Suppressor macrophage treated with lipopolysaccharide for 4 hours (primary cell): ENCODE measurements around the gene AGO1.
"Not testable (repeated sequence)": the region's sequence is repeated elsewhere in the genome, so short reads cannot be mapped to it uniquely, and the experiment has no call there.

Experiments
- DNase-seq: peaks from one replicate; pipeline ENCODE4 v3.0.0-alpha.2; 2020

The AGO1 gene

DNA sequence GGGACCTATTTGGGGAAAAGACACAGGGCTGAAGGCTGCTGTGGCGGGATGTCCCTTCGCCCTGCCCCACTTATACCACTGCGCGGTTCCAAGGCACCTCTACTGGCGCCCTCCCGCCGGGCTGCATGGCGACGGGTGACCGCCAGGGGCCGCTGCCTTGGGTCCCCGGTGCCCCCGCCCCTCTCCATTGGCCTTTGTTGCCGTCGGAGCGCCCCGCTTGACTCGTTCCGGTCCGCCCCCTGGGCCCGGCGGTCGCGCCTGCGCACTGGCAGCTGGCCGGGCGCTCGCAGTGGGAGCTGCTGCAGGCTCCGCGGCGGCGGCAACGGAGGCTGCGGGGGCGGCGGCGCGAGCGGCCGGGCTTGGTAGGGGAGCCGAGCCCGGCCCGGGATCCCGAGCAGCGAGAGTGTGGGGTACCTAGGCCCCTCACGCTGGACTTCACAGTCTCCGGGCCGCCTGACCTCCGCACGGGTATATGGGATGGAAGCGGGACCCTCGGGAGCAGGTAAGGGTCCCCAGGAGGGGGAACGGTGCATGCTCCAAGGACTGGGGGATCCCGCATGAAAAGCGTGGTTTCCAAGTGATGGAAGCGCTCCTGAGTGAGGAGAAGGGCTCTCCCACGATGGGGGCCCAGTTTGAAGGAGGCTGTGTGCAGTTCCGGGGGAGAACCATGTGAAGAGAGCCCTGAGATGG is at the start of gene AGO1:
TSS of gene AGO1 (plus strand) at position 265 of the 690 bp plus-strand sequence. CDS start at position 478, 213 bp downstream.
- peak; percentile 98 for DNase-seq

DNA sequence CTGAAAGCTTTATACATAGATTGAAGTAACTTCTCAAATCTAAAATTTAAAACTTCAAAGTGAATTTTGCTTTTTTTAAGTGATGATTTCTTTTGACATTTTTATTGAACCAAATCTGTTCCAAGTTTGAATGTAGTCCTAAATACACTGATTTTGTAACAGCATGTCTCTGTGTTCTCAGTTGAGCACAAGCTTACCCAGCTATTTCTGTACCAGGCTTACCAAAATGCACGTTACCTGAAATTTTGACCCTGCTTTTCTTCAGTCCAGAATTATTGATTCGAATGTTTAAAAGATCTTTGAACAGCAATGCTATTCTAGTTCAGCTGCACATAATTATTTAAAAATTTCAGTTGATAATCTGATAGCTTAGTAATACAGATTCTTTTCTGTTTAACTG is 49.6 kb upstream of the AGO1 start:
- DNase-seq: no peak

DNA sequence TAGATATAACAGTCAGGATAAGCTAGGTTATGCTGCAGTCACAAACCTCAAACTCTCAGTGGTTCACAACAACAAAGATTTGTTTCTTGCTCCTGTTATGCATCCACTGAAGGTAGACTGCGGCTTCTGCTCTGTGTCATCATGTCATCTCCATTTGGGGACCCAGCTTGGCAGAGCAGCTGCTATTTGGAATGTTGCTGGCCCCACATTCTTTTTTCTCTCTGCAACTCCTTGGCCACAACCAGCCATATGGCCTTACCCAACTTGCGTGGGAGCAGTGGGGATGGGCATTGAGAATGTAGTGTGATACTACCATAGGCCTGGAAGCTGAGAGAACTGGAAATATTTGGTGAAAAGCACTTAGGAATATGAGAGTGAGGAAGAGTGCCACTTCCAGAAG is 48.8 kb upstream of the AGO1 start:
- DNase-seq: no peak

DNA sequence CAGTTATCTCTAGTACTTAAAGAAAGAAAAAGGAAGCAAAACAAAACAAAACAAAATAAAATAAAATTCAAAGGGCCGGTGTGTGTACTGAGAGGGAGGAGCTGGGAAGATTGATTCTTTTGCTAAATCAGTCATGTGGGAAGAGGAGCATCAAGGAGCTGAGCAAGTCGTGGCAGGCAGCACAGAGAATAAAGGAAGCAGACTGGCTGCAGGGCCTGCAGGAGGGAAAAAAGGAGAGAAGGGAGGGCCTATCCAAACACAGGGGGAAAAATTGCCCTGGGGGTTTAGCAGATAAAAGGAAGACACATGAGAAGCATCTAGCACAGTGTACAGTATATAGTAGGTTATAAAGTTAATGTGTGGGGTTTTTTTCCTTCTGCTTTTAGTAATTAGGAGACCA is 47.6 kb upstream of the AGO1 start:
- no peak for DNase-seq

DNA sequence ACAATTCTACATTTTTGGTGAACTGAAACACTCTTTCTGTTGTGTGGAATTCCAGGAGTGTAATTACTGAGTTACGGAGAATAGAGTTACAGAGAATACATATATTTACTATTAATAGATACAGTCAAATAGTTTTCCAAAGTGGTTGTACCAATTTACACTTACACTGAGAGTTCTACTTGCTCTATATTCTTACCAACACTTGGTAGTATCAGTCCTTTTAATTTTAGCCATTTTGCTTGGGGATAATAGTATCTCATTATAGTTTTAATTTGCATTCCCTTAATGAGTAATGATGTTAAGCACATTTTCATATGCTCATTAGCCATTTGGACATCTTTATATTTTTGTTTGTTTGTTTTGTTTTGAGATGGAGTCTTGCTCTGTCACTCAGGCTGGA is 46.3 kb upstream of the AGO1 start:
- no peak for DNase-seq

DNA sequence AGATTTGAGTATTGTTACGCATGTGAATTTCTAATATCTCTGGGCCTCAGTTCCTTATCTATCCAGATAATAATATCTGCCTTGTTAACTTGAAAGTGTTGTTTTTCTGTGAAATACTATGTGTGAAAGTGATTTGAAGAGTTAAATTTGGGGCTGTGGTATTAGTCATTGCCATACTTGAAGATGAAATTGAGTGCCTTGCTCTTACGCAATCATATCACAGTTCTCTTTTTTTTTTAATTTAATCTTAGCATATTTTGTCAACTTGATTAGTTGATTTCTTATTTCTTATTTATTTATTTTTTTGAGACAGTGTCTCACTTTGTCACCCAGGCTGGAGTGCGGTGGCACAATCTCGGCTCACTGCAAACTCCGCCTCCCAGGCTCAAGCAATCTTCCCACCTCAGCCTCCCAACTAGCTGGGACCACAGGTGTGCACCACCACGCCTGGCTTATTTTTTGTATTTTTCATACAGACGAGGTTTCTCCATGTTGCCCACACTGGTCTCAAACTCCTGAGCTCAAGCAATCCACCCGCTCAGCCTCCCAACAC is 44.2 kb upstream of the AGO1 start:
- DNase-seq: peak; percentile 71

DNA sequence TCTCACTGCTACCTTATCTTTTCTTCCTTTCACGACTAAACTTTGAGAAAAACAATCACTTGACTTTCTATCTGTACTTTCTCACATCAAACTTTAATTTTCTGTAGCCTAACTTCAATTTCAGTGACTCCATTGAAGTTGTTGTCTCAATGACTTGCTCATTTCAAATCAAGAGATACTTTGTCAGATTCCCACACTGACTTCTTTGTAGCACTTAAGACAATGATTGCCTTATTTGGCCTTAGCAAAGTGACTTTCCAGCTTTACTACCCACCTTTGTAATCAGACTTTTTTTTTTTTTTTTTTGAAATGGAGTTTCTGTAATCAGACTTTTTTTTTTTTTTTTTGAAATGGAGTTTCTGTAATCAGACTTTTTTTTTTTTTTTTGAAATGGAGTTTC is 38.2 kb upstream of the AGO1 start:
- DNase-seq: no peak

DNA sequence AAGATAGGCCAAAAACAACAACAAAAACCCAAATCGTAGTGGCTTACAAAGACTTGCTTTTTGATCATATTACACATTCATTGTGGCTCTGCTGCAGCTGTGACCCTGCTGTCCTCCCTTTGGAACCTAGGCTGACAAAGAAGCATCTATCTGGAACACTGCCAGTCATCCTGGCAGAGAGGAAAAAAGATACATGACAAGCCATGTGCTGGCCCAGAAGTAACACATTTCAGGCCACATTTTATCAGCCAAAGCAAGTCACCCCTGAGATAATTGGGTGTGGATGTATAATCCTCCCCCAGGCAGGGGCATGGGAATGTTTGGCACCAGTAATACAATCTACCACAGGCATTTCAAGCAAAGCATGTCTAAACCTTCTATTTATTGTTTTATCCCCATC is 37.2 kb upstream of the AGO1 start:
- no peak for DNase-seq

DNA sequence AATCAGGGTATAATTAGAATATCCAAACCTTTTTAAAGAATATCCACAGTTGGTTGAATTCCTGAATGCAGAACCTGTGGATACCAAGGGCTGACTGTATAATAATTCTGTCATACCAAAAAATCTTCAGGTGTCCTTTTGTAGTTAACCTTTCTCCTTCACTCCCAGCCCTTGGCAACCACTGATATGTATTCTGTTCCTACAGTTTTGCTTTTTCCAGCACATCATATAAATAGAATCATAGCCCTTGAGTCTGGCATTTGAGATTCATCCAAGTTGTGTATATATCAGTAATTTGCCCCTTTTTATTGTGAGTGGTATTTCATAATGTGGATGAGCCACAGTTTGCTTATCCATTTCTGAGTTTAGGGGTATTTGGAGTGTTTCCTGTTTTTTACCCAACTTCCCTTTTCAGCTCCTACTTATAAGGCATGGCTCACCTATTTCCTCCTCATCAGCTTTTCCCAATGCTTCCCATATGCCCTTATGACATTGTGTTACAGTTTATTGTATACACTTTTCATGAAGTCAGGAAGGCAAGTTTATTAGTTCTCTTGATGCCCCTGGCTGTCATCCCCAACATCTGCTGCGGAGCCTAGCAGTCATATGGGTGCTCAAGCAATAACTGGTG is 35.0 kb upstream of the AGO1 start:
- DNase-seq: peak; percentile 59

DNA sequence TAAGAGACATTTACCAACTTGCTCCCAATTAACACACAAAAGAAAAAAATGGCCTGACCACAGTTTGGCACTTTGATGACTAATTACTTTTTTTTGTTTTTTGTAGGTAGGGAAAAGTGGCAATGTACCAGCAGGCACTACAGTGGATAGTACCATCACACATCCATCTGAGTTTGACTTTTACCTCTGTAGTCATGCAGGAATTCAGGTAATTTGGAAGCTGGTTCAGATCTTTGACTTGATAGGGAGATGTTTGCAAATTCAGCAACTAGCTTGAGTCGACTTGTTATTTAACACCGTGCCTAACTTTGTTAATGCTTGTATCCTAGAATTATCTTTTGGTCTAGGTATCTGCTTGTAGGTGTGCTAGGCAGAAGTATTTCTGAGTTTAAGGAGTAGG is 33.0 kb upstream of the AGO1 start:
- DNase-seq: no peak

DNA sequence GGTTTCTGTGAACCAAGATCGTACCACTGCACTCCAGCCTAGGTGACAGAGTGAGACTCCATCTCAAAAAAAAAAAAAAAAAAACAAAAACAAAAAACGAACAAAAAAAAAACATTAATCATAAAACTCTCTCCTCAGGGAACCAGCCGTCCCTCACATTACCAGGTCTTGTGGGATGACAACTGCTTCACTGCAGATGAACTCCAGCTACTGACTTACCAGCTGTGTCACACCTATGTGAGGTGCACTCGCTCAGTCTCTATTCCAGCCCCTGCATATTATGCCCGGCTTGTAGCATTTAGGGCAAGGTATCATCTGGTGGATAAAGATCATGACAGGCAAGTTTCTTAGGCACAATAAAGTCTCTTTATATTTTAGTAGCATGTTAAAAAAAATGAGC is 32.3 kb upstream of the AGO1 start:
- no peak for DNase-seq

DNA sequence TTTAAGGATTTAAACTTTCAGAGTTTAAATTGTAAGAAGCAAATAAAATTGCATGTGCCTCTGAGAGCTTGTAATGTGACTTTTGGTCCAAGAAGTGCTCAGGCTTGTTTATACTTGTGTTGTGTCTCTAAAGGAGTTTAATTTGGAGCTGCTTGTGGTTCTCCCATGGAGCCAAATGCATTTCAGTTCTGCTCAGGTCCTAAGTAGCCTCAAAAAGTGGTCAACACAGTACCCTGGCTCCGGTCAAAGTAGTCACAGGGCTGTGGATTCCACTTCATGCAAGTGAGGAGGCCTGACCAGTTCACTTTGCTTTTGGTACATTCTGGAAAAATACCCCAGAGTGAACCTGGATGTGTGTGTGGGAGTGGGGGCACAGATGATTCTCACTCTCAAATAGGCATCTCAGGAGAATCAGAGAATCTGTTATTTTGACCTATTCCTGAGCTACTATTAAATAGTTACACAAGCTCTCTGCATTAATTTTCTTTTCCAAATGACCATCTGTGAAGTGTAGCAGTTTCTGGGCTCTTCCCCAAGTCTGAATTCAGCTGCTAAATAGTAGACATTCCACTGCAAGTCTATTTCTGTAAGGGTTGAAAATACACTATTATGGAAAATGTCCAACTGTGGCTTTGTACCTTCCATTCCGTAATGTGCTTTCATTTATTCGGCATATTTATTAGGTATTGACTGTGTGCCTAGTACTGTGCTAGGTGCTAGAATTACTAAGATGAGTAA is 31.7 kb upstream of the AGO1 start:
- DNase-seq: no peak

DNA sequence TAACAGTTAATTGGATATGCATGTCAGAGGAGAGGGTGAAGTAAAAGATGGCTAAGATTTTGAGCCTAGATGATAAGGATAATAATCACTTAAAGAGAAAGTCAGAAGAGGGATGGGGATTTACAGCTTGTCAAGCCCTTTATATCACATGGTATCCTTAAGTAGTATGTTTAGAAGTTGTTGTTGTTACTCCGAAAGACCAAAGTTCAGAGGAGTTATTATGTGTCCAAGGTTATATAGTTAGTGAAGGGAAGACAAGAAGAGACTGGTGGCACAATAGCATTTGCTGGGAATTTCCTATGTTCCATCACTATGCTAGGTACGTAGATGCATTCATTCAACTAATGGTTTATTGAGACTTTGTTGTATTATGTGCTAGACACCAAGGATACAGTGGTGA is 30.8 kb upstream of the AGO1 start:
- DNase-seq: no peak

DNA sequence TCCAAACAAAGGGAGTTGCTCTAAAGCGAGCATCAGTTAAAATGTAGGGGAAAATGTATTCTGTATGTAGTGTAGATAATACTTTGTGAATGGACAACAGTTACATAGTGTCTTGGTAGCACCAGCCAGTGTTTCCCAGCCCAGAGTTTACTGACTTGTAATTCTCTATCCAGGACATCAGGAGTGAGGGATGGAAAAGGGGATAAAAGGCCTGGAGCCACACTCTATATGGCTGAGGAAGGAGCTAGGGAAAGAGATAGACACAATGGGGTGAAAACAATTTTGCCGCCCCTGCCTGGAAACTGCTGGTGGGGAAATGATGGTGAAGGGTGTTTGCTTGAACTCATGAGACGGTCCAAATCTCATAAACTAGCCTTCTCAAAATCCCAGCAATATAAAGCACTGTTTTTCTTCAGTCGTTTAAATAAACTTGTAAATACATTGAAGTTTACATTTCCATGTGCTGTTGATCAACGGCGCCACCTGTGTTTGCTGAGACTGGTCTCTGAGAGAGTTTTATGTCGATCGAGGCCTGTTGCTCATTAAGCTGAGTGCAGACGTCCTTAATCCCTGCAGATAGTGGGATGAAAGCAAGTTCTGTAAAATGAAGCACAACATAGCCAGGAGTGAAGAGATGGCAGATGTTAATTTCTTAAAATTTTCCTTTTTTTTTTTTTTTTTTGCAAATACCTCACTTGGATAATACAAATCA is 27.9 kb upstream of the AGO1 start:
- no peak for DNase-seq

DNA sequence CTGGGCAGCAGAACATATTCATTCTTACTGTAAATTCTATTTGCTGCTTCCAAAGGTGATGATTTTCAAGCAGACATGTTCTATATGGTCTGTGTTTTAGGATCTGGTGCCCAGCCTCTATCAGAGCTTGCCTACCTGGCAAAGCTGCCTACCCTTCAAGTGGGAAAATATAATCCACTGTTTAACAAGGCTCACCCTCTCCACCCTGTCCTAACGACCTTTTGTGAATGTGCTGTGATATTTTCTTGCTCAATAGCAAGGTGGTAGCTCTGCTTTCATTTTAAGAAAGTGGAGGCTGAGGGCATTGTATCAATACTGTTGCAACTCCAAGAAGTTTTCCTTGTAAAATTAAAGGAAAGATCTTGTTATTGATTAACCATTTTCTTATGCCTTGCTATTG is 26.0 kb upstream of the AGO1 start:
- DNase-seq: no peak

DNA sequence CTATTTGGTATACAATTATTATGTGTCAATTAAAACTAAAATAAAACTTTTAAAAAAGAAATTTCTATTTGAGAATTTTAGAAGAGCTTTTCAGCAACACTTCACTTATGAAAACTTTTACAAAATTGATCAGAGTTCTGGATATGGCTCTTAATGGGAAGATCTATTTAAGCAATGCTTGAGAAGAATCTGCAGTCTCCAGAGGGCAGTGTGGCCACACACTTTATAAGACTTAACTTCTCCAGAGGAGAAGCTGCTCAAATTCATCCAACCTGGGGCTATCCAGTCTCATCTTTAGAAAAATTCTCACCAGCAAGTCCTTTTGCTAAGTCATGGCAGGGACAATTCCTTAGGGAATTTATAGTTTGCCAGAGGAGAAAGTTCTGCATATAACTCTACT is 25.2 kb upstream of the AGO1 start:
- peak; percentile 50 for DNase-seq

DNA sequence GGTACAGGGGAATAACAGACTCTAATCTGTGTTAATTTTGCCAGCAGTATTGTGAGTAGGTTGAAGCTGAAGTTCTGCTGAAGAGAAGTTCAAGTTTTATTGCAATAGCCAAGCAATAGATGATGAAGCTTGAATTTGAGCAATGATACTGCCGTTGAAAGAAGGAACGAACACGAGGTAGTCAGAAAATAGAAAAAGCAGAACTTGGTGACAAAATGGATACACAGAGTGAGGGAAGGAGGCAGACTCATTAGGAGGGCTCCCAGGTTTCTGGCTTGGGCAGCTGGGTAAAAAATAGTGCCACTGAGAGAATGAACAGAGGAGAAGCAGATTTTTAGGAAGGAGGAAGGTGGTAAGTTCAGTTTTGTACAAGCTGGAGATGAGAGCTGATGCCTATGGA is 22.3 kb upstream of the AGO1 start:
- peak; percentile 75 for DNase-seq

DNA sequence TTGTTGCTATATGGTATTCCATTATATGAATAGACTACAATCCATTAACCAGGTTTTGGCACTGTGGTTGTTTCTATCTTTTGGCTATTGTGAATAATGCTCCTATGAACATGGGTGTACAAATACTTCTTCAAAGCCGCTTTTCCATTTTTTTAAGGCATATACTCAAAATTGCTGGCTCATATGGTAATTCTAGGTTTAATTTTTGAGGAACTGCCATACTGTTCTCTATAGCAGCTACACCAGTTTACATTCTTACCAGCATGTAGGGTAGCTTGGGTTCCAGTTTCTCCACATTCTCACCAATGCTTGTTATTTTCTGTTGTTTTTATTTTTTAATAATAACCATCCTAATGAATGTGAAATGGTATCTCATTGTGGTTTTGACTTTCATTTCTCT is 19.9 kb upstream of the AGO1 start:
- no peak for DNase-seq

DNA sequence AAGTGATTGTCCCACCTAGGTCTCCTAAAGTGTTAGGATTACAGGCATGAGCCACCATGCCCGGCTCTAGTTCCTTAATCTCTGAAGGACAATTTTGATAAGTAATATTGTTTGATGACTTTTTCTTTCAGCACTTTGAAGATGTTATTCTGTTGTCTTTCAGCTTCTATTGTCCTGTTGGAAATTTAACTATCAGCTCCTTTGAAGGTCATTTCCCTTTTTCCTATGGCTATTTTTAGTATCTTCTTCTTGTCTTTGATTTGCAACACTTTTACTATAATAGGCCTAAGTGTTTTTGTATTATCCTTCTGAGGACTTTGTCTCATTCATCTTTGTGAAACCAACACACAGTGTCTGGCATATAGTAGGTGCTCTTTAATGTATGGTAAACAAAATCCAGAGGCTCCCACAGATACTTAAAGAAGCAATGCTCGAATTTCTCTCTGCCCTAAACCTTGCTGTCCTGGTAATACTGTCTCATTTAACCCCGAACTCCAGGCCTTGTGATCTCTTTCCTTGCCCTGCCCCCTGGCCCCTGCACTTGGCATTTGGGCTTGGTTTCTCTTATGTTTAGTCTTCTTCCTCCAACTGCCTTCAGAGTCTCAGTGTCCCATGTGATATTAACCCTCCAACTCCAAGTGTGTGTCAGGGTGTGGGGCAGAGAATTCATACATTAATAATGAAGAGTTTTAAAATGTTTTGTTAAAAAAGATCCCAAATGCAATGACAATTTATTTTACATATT is 19.0 kb upstream of the AGO1 start:
- peak; percentile 51 for DNase-seq

DNA sequence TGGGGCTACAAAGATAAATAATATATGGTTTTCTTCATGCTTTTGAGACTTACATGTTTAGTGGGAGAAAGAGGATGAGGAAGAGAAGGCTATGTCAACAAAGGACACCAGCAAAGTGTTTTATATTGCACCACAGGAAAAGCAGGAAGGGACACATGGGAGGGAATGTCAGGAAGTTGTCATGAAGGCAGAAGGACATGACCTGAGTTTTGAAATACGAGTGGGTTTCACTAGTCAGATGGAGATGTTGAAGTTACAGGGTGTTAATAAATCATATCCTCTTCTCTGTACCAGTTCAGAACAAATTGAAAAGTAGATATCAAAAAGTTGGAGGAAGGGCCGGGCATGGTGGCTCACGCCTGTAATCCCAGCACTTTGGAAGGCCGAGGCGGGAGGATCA is 18.2 kb upstream of the AGO1 start:
- peak; percentile 77 for DNase-seq

DNA sequence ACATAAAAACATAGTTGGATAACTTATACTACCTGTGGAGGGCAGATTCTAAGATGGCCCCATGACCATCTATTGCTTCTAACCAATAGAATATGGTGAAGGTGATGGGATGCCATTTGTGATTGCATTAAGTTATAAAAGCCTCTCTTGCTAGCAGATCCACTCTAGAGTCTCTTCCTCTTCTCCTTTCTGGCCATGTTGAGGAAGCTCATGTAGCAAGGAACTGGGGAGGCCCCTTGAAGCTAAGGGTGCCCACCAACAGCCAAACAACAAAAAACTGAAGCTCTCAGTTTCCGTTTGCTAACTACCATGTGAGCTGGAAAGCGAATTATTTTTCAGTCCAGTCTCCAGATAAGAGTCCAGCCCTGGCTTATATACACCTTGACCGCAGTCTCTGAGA is 16.0 kb upstream of the AGO1 start:
- peak; percentile 58 for DNase-seq

DNA sequence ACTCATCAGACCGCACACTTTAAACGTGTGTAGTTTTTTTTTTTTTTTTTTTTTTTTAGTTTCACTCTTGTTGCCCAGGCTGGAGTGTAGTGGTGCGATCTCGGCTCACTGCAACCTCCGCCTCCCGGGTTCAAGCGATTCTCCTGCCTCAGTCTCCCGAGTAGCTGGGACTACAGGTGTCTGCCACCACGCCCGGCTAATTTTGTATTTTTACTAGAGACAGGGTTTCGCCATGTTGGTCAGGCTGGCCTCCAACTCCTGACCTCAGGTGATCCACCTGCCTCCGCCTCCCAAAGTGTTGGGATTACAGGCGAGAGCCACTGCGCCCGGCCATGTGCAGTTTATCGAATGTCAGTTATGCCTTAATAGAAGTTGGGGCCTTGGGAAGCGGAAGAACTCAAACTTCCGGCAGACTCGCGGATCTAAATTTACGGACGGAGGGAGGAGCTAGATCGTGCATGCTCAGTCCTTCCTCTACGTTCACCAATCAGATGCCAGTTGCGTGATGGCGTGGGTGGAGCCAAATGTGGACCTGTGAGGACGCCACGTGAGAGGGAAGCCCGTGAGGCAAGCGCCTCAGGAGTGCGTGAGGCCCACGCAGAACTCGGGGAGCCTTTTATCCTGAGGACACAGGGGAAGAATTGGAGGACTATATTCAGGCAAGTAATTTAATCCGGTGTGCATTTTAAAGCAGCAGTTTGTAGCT is 13.6 kb upstream of the AGO1 start:
- not testable (repeated sequence) for DNase-seq
